NCI-H1436 (cell line): ENCODE data around the gene ACTR3.
A peak's percentile ranks its signal among the peaks of the same experiment; 100 is the strongest.
"Not testable (repeated sequence)": the region's sequence is repeated elsewhere in the genome, so short reads cannot be mapped to it uniquely, and the experiment has no call there.

ENCODE experiments used
- DNase-seq: peaks from one replicate; lab custom pipeline; 2025; lab: John Stamatoyannopoulos, UW

The ACTR3 gene

GRCh38 chr2:113889471-113890252, at the start of gene ACTR3:
Gene ACTR3, plus strand, starts transcription at chr2:113890089. Its CDS starts 191 bp downstream, at chr2:113890280.
- DNase-seq: peak; percentile 98

- no peak for DNase-seq
Observed at GRCh38 chr2:113840518-113840917, 49.4 kb upstream of the ACTR3 start.

- no peak for DNase-seq
Observed at GRCh38 chr2:113842919-113843736, 46.8 kb upstream of the ACTR3 start.

GRCh38 chr2:113843737-113844050, 46.2 kb upstream of the ACTR3 start:
- not testable (repeated sequence) for DNase-seq

GRCh38 chr2:113845261-113845660, 44.6 kb upstream of the ACTR3 start:
- no peak for DNase-seq

GRCh38 chr2:113845796-113846195, 44.1 kb upstream of the ACTR3 start:
- not testable (repeated sequence) for DNase-seq

GRCh38 chr2:113846429-113846828, 43.5 kb upstream of the ACTR3 start:
- DNase-seq: no peak

GRCh38 chr2:113847144-113847543, 42.7 kb upstream of the ACTR3 start:
- no peak for DNase-seq

GRCh38 chr2:113848758-113849415, 41.0 kb upstream of the ACTR3 start:
- DNase-seq: no peak

GRCh38 chr2:113850687-113851086, 39.2 kb upstream of the ACTR3 start:
- no peak for DNase-seq

- no peak for DNase-seq
Observed at GRCh38 chr2:113851640-113852039, 38.2 kb upstream of the ACTR3 start.

- no peak for DNase-seq
Observed at GRCh38 chr2:113854208-113854607, 35.7 kb upstream of the ACTR3 start.

GRCh38 chr2:113854970-113855740, 34.7 kb upstream of the ACTR3 start:
- no peak for DNase-seq

GRCh38 chr2:113857464-113857863, 32.4 kb upstream of the ACTR3 start:
- no peak for DNase-seq

- DNase-seq: no peak
Observed at GRCh38 chr2:113858764-113859163, 31.1 kb upstream of the ACTR3 start.

GRCh38 chr2:113861740-113862139, 28.1 kb upstream of the ACTR3 start:
- no peak for DNase-seq

GRCh38 chr2:113863144-113863543, 26.7 kb upstream of the ACTR3 start:
- DNase-seq: no peak

- DNase-seq: no peak
Observed at GRCh38 chr2:113867571-113867970, 22.3 kb upstream of the ACTR3 start.

GRCh38 chr2:113869253-113869652, 20.6 kb upstream of the ACTR3 start:
- DNase-seq: no peak

- DNase-seq: no peak
Observed at GRCh38 chr2:113872201-113872600, 17.7 kb upstream of the ACTR3 start.

- no peak for DNase-seq
Observed at GRCh38 chr2:113873867-113874266, 16.0 kb upstream of the ACTR3 start.

- DNase-seq: no peak
Observed at GRCh38 chr2:113875135-113875534, 14.8 kb upstream of the ACTR3 start.
